NCI-H2227 (cell line): ENCODE measurements around the gene ACBD7.

Source experiments
- DNase-seq: peaks from one replicate; lab custom pipeline; 2025; ENCODE audit not compliant: unreplicated experiment; lab: John Stamatoyannopoulos, UW

The ACBD7 gene

DNA sequence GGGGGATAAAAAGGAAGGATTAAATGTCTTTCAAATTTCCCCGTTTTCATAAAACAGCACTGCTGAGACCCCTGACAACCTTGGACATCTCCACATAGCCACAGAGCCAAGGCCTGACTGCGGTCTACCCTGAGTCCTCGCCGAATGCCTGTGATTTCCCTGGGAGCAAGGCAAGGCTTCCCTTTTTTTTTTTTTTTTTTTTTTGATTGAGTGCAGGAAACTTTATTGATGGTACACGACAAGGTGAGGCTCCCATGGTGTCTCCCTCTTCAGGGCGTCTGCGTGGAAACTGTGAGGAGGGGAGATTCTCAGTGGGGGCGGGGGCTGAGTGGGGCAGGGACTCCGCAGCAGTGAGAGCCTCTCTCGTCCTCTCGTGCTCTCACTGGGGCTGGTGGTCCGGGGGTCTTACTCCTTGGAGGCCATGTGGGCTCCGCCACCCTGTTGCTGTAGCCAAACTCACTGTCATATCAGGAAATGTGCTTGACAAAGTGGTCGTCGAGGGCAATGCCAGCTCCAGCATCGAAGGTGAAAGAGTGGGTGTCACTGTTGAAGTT lies 4.4 kb upstream of the ACBD7 start:
- no peak for DNase-seq

DNA sequence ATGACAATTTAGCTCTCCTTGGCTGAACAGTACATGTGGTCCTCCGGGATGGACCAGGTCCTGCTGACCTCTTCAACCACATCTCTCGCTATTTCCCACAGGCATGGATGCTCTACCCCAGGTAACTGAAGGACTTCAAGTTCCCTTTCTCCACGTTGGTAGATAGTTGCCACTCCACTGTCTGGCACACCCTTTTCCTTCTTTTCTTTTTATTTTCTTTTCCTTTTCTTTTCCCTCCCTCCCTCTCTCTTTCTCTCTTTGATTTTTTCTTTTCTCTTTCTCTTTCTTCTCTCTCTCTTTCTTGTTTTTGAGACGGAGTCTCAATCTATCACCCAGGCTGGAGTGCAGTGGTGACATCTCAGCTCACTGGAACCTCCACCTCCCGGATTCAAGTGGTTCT lies 2.8 kb upstream of the ACBD7 start:
- DNase-seq, result no peak

DNA sequence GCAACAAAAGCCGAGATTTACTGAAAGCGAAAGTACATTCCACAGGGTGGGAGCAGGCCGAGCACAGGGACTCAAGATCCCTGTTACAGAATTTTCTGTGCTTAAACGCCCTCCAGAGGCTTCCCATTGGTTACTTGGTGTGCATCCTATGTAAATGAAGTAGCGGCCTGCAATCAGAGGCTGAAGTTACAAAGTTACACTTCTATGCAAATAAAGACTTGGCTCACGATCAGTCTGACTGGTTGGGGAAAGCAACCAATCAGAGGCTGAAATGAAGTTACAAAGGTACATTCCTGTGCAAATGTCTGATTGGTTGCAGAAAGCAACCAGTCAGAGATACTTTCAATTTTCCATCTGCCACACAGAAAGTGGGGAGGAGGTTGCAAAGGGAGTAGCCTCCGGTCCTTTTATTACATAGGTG lies 4.1 kb downstream of the ACBD7 start:
- DNase-seq, result peak; percentile 76

DNA sequence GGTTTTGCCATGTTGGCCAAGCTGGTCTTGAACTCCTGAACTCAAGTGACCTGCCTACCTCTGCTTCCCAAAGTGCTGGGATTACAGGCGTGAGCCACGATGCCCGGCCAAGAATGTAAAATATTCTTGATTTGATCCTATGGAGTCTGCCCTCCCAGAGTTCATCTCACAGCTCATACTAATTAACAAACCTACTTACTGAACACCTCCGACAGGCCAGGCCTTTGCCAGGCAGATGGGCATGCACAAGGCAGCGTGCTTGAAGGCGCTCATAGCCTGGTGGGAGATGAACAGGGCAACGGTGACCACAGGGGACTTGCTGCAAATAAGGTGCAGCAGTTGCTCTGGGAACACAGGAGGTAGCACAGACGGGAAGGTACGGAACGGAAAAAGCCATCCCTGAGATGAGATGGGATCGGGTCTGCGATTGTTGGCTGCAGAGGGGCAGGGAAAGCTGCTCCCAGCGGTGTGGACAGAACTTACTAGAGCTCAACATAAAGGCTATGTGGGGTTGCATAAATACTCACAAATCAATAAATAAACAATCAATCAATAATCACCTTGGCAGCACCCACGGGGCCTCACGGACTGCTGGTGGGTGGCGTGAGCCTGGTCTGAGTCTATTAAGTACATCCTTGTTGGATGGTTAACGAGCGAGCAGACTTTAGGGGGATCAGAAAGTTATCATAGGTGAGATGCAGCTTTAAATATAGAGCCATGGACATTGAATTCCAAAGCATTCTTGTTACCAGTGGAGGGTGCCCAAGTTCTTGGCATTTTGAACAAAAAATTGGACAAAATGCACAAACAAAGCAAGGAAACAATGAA lies 4.7 kb downstream of the ACBD7 start:
- DNase-seq, result no peak

DNA sequence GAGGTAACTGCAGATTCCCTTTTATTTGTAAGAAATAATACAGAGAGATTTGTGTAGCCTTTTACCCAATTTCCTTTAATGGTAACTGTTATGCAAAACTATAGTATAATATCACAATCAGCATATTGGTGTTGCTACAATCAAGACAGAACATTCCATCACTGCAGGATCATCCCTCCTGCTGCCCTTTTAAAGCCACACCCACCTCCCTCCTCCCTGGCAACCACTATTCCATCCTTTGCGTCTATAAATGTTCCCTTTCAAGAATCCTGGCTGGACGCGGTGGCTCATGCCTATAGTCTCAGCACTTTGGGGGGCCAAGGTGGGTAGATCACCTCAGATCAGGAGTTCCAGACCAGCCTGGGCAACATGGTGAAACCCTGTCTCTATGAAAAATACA lies 13.2 kb downstream of the ACBD7 start:
- DNase-seq, result no peak

DNA sequence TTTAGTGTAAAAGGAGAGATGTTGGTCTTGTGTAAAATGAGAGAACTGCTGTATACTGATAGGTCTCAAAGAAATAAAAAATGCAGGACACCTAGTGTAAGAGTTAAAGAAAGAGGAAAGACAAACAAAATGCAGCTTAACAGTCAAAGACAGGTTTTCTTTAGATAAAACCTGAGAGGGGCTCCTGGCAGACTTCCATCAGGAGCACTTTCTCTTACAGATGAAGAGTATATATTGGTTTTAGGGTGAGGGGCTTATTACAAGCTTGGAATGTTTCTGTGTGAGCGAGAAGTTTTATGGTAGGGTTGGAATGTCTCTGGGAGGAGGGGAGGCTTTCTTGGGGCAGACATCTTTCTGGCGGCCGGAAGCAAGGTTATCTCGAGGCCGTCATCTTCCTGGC lies 16.2 kb downstream of the ACBD7 start:
- no peak for DNase-seq

DNA sequence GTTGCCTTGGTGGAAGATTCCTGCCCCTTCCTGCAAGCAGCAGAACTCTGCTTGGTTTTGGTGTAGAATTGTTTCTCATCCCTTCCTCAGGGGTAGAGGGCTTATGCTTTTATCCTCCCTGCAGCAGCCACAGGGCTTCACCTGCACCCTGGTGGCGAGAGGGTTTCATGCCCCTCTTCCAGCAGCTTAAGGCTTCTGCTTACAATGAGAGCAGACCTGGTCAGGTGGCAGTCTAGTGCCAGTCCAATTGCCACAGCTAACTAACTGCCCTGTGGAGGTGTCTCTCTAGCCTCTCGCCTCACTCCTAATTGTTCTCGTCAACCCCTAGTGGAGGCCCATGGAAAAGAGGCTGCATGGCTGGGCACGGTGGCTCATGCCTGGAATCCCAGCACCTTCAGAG lies 19.3 kb downstream of the ACBD7 start:
- no peak for DNase-seq

DNA sequence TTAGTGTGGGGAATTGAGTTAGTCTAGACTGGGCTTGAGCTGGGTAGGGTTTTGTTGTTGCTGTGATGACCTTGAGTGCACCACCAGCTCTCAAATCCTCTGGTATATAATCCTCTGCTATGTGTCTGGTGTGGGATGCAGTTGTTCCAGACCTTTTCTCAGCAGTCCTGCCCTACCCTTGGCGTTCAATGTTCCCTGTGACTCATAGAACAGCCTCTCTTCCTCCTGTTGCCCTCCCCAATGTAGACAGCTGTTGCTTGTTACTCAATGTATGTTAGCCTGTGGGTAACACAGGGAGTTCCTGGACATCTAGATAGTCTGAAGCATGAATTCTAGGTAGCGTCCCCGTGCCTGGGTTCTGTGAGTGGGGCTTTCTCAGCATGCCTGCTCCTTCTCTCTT lies 19.8 kb downstream of the ACBD7 start:
- DNase-seq, result no peak

DNA sequence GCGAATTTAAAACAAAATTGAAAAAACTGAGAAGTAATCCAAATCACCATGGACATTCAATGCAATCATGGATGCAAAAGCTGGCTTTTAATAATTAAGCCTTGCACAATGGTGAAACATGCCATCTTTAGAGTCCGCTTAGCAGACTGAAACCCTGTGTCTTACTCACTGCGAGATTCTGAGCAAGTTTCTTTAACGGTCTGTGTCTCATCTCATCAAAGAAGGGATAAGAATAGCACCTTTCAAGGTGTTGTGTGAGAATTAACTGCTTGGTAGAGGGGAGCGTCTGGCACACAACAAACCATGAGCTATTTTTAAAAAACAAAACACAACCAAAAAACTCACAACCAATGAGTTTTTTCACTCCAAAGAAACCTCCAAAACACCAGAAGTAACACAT lies 21.4 kb downstream of the ACBD7 start:
- DNase-seq, result no peak

DNA sequence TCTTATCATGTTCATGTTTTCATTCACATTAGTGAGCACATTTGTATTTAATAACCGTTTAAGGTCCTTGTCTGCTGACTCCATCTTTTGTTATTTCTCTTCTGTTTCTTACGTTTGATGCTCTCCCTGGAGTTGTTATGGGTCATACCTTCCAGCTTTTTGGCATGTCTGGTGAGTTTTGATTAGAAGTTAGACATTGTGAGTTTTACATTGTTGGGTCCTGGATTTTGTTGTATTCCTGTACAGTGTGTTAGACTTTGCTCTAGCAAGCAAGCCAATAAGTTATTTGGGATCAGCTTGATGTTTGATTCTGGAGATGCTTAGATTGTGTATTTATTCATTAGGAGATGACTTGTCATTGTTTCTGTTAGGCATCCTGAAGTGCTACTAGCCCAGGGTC lies 27.9 kb downstream of the ACBD7 start:
- DNase-seq, result no peak

DNA sequence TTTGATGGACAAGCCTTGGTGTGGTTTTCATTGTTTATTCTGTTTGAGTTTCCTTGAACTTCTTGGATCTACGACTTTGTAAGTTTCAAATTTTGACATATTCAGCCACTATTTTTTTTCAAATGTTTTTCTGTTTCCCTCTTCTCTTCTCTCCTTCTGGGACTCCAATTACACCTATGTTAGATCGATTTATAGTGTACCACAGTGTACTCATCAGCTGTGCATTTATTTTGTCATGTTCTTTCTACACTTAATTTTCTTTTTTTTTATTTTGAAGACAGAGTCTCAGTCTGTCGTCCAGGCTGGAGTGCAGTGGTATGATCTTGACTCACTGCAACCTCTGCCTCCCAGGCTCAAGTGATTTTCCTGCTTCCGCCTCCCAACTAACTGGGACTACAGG lies 28.7 kb downstream of the ACBD7 start:
- no peak for DNase-seq

DNA sequence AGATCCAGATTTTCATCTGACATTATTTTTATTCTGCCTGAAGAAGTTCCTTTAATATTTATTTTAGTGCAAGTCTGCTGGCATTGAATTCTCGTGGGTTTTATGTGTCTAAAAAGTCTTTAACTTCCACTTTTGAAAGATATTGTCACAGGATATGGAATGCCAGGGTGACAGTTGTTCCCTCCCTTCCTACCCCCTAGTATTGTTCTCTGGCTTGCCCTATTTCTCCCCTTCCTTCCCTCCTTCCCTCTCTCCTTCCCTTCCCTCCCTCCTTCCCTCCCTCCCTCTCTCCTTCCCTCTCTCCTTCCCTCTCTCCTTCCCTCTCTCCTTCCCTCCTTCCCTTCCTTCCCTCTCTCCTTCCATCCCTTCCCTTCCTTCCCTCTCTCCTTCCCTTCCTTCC lies 29.9 kb downstream of the ACBD7 start:
- DNase-seq, result no peak

DNA sequence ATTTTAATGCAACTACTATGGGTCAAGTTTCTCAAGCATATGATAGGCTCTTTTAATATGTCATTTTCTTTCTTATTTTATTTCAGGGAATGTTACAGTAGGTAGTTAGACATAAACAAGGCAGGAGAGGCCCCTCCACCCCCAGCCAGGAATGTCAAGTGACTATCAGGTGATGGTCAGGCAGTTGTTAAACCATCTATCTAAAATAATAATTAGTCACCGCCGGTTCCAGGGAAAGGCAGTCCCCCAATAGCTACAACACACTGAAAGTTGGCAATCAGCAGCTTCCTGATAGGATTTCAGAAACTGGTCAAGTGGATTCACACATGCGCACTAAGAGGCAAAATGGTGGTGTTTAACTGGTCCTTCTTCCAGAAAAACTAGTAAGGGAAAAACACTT lies 35.5 kb downstream of the ACBD7 start:
- DNase-seq, result no peak

DNA sequence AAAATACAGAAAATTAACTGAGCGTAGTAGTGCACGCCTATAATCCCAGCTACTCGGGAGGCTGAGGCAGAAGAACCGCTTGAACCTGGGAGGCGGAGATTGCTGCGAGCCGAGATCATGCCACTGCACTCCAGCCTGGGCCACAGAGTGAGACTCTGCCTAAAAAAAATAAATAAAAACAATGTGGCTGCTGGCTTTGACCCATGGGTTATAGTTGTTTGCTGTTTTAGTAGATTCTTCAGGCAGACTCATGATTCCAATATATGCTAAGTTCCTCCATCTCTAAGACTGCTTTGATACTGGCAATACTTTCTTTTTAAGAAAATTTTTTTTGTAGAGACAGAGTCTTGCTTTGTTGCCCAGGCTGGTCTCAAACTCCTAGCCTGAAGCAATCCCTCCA lies 36.5 kb downstream of the ACBD7 start:
- no peak for DNase-seq

DNA sequence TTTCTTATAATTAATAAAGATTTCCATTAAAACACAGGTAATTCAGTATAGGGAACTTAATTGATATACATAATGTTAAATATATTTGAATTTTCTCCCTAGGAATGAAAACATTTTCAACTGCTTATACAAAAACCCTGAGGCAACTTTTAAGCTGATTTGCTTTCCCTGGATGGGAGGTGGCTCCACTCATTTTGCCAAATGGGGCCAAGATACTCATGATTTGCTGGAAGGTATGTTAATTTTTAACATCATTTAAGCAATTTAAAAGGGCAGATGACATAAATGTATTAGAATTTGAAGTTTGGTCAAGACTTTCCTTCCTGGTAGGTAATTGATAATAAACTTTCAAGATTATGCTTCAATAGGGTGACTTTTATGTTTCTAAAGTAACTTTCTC lies 39.0 kb downstream of the ACBD7 start:
- no peak for DNase-seq

DNA sequence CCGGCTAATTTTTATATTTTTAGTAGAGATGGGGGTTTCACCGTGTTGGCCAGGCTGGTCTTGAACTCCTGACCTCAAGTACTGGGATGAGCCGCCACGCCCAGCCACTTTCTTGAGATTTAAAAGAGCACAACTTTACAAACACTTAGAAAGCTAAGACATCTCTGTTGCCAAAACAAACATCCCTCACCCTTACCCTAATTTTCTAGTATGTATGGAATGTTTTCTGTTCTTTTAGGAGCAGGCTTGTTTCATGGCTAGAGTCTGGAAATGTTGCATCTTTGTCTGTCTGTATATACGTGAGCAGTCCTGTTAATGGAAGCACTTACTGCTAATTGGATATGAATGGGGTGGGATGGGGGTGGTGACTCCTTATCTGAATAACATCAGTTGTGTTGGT lies 42.0 kb downstream of the ACBD7 start:
- no peak for DNase-seq

DNA sequence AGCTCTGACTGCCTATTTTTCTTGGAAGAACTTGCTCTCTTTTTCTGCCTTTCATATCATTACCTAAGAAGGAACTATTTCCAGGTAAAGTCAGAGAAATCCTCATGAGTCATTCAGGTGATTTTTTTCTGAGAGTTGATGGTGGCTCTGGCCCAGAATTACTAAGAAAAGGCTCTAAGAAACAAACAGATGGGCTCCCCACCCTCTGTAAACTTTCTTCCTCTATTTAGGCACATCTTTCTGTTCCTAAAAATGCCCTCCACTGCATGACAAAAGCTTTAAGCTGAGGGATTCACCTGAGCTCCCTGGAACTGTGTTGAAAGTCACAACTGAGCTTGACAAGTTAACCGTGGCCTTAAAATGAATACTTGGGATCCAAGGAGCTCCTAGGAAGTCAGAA lies 43.2 kb downstream of the ACBD7 start:
- no peak for DNase-seq

DNA sequence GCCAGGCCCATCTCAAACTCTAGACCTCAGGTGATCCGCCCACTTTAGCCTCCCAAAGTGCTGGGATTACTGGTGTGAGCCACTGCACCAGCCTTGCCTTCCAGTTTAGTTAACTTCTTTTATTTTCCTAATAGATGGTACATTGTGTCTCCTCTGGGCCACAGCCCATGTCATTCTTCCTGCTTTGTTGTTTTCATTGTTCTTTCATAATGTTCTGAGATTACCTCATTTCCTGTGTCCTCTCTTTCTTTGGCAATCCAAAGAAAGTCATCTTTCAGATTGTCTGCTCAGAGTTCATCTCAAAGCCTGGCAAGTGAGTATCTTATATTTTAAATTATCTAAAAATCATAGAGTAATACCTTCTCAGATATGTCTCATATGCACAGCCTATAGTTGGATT lies 44.9 kb downstream of the ACBD7 start, which contains the start of gene OLAH:
Gene OLAH (plus strand): TSS at position 270 of the 400 bp plus-strand sequence. CDS start 3,346 bp downstream, outside the sequence.
- DNase-seq, result no peak

DNA sequence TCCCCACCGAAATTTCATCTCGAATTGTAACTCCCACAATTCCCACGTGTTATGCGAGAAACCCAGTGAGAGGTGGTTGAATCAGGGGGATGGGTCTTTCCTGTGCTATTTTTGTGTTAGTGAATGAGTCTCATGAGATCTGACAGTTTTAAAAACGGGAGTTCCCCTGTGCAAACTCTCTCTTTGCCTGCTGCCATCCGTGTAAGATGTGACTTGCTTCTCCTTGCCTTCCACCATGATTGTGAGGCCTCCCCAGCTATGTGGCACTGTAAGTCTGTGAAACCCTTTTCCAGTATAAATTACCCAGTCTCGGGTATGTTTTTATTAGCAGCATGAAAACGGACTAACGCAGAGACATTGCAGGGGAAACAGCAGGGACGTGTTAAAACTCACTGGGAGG lies 50.2 kb downstream of the ACBD7 start:
- no peak for DNase-seq

DNA sequence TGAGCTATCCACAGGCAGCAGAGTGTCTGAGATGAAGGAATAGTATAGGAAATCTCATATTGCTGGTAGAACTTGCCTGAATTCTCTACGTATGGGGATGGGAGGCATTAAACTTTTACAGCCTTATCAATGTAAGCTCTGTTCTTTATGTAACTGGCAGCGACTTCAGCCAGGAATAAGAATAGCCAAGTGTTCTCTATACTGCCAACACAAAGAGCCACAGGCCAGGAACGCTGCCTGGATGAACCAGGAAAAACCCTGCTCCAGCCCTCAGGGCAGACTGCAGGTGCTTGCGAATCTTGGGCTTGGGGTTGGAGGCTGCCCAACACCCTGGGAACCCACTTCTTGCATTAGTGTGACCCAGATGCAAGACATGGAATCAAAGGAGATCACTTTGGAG lies 50.9 kb downstream of the ACBD7 start:
- DNase-seq, result no peak

DNA sequence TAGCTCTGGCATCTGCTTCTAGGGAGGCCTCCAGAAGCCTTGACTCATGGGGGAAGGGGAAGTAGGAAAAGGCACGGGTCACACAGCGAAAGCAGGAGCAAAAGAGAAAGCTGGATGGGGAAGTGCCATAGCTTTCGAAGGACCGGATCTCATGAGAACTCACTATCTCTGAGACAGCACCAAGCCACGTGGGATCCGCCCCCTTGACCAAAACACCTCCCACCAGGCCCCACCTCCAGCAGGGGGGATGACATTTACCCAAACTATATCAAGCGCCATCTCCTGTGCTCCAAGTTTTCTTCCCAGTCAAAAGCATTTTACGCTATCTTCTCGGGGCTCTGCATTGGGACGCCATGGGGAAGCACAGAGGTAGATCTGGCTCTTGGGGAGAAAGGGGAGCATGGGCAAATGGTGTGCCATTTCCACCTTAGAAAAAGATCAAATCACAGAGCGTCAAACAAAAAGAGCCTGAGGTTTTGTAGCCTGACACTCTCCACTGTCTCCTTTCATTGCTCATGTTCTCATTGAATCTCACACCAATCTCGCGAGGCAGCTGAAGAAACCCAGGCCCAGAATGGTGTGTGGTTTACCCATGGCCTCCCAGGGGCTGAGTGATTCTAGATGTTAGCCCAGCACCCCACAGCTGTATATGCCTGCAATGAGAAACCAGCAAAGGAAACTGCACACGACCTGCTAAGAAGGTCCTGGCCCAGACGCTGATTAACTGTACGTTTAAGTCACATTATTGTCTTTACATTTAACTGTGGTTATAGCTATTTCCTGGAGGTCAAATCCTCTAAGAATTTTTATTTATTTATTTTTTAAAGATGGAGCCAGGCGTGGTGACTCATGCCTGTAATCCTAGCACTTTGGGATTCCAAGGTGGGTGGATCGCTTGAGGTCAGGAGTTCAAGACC lies 52.9 kb downstream of the ACBD7 start:
- no peak for DNase-seq

DNA sequence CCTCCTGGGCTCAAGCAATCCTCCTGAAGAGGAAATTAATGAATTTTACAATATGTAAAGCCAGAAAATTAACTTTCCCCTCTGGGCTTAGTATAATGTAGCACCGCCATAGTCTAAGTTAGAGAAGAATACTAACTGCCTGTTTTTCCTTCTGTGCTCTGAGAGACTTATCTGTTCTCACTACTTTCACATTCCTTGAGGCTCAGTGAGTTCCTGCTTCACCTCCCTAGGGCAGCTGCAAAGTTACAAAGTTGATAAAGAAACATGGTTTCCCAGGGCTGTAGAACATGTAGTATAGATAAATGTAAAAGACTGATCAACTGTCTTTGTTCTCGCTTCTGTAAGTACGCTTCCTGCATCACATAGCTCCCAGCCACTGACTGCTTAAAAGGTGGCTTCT lies 60.8 kb downstream of the ACBD7 start:
- DNase-seq, result no peak
